ENCODE results near the gene AMFR. TPM values are rescaled to one million over a fixed set of nuclear protein-coding genes. Genes with fewer than 3 reads are reported as not detected.

The AMFR gene
- total and polyA plus RNA-seq, 2 of the 13 experiments (the other 11 are each of a cell fraction or from before 2014, with no cell fraction given): 52.9 to 108 TPM

GRCh38 chr16:56317998-56318826, 107.1 kb downstream of the AMFR start (continued):
- TF ChIP-seq, protein P1, sequence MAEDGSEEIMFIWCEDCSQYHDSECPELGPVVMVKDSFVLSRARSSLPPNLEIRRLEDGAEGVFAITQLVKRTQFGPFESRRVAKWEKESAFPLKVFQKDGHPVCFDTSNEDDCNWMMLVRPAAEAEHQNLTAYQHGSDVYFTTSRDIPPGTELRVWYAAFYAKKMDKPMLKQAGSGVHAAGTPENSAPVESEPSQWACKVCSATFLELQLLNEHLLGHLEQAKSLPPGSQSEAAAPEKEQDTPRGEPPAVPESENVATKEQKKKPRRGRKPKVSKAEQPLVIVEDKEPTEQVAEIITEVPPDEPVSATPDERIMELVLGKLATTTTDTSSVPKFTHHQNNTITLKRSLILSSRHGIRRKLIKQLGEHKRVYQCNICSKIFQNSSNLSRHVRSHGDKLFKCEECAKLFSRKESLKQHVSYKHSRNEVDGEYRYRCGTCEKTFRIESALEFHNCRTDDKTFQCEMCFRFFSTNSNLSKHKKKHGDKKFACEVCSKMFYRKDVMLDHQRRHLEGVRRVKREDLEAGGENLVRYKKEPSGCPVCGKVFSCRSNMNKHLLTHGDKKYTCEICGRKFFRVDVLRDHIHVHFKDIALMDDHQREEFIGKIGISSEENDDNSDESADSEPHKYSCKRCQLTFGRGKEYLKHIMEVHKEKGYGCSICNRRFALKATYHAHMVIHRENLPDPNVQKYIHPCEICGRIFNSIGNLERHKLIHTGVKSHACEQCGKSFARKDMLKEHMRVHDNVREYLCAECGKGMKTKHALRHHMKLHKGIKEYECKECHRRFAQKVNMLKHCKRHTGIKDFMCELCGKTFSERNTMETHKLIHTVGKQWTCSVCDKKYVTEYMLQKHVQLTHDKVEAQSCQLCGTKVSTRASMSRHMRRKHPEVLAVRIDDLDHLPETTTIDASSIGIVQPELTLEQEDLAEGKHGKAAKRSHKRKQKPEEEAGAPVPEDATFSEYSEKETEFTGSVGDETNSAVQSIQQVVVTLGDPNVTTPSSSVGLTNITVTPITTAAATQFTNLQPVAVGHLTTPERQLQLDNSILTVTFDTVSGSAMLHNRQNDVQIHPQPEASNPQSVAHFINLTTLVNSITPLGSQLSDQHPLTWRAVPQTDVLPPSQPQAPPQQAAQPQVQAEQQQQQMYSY (CRISPR knock-in tag; IDR thresholded peaks at IDR 0.05): no peak
- TF ChIP-seq IKZF5 (CRISPR knock-in tag; IDR thresholded peaks at IDR 0.05) (no peak), ZNF670 (CRISPR knock-in tag; IDR thresholded peaks at IDR 0.05; ENCODE audit: borderline replicate concordance) (no peak), ZNF296 (CRISPR knock-in tag; conservative IDR thresholded peaks at IDR 0.05) (no peak), ZNF253 (CRISPR knock-in tag; IDR thresholded peaks at IDR 0.05; ENCODE audit: borderline replicate concordance) (no peak), SRF (IDR thresholded peaks at IDR 0.05; ENCODE audit: low read depth, low read length) (no peak), SRY (CRISPR knock-in tag; IDR thresholded peaks at IDR 0.05) (0 out of 2 replicates have a peak, but pooled peaks have one; percentile 39), POGZ (CRISPR knock-in tag; IDR thresholded peaks at IDR 0.05) (no peak), FOXJ3 (CRISPR knock-in tag; IDR thresholded peaks at IDR 0.05; ENCODE audit: borderline replicate concordance) (no peak), GLI4 (CRISPR knock-in tag; IDR thresholded peaks at IDR 0.05; ENCODE audit: borderline replicate concordance) (0 out of 2 replicates have a peak, but pooled peaks have one; percentile 48), TCF7L2 (IDR thresholded peaks at IDR 0.05; ENCODE audit: low read depth, low read length) (no peak), ZNF331 (CRISPR knock-in tag; IDR thresholded peaks at IDR 0.05) (peak; percentile 29; the same call in 1 of the 2 replicates), MAZ (IDR thresholded peaks at IDR 0.05; ENCODE audit: borderline replicate concordance, low read depth, low read length) (peak; percentile 78; the same call in 1 of the 2 replicates), MAZ (CRISPR knock-in tag; IDR thresholded peaks at IDR 0.05; ENCODE audit: low read depth) (peak; percentile 46; the same call in 1 of the 2 replicates), NFIC (IDR thresholded peaks at IDR 0.05; ENCODE audit: low read length) (no peak)
- TF ChIP-seq, protein P2, sequence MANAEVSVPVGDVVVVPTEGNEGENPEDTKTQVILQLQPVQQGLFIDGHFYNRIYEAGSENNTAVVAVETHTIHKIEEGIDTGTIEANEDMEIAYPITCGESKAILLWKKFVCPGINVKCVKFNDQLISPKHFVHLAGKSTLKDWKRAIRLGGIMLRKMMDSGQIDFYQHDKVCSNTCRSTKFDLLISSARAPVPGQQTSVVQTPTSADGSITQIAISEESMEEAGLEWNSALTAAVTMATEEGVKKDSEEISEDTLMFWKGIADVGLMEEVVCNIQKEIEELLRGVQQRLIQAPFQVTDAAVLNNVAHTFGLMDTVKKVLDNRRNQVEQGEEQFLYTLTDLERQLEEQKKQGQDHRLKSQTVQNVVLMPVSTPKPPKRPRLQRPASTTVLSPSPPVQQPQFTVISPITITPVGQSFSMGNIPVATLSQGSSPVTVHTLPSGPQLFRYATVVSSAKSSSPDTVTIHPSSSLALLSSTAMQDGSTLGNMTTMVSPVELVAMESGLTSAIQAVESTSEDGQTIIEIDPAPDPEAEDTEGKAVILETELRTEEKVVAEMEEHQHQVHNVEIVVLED (CRISPR knock-in tag; IDR thresholded peaks at IDR 0.05; ENCODE audit: borderline replicate concordance): no peak
- TF ChIP-seq, protein P3, sequence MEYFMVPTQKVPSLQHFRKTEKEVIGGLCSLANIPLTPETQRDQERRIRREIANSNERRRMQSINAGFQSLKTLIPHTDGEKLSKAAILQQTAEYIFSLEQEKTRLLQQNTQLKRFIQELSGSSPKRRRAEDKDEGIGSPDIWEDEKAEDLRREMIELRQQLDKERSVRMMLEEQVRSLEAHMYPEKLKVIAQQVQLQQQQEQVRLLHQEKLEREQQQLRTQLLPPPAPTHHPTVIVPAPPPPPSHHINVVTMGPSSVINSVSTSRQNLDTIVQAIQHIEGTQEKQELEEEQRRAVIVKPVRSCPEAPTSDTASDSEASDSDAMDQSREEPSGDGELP (IDR thresholded peaks at IDR 0.05; ENCODE audit: borderline replicate concordance, low read depth): no peak
- TF ChIP-seq, protein P4, sequence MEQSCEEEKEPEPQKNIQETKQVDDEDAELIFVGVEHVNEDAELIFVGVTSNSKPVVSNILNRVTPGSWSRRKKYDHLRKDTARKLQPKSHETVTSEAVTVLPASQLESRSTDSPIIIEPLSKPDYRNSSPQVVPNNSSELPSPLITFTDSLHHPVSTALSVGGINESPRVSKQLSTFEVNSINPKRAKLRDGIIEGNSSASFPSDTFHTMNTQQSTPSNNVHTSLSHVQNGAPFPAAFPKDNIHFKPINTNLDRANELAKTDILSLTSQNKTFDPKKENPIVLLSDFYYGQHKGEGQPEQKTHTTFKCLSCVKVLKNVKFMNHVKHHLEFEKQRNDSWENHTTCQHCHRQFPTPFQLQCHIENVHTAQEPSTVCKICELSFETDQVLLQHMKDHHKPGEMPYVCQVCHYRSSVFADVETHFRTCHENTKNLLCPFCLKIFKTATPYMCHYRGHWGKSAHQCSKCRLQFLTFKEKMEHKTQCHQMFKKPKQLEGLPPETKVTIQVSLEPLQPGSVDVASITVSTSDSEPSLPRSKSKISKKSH (CRISPR knock-in tag; IDR thresholded peaks at IDR 0.05; ENCODE audit: borderline replicate concordance): peak; percentile 55; the same call in 1 of the 2 replicates
